HepG2 (cell line): ENCODE measurements around the gene NTRK2. TPM values are rescaled to one million over a fixed set of nuclear protein-coding genes. Genes with fewer than 3 reads are reported as not detected.

Source experiments
- ATAC-seq: fragments of 200-7000 bp; cut with Tn5 transposase; 3 replicates; pipeline ENCODE4 v1.9.1; 2020; ENCODE audit warnings: mild to moderate bottlenecking, moderate library complexity
- BruUV-seq: library from RNA; stranded (reverse); fragments of 400-500 nt; replicated peaks from 2 replicates; lab custom pipeline; 2021; lab: Mats Ljungman, UMichigan
- CTCF ChIA-PET: fragments of 300-600 bp; formaldehyde crosslinking; extraction: SDS; loops from one replicate; lab custom pipeline; 2021; ENCODE audit warnings: low total read pairs, inconsistent platforms, low intra/inter-chr PET ratio; lab: Yijun Ruan, JAX
- POLR2A ChIA-PET: fragments of 350-600 bp; sonication (Branson Sonifier 250); formaldehyde crosslinking; loops from one replicate; lab custom pipeline; 2020; ENCODE audit warnings: antibody characterized with exemption, inconsistent platforms; lab: Yijun Ruan, JAX
- DNase-seq: peaks from one replicate; pipeline ENCODE4 v3.0.0-alpha.2; 2015; ENCODE audit warnings: low spot score
- FAIRE-seq: peaks from 3 replicates; lab custom pipeline; 2011; peaks lifted over from hg19 to GRCh38; lab: Jason Lieb, UNC
- H2AFZ ChIP-seq: one replicate; pipeline ENCODE4 v1.6.1; 2011; ENCODE audit warnings: low read length, inconsistent platforms
- H3K27ac ChIP-seq: fragments of 300-600 bp; 3 replicates; pipeline ENCODE4 v1.8.0; 2011; ENCODE audit warnings: mixed run types, mild to moderate bottlenecking, mixed read lengths, low read length, inconsistent platforms; ENCODE audit not compliant: insufficient read depth; ENCODE audit errors: extremely low read length
- H3K27me3 ChIP-seq, 2 experiments: fragments of 200-600 bp in 1 of 2; 2 replicates in 1 of 2; 3 replicates in 1 of 2; pipeline versions ENCODE4 v1.6.0 to v1.8.0; 2011; ENCODE audit warnings: low read length in 2 of 2, mild to moderate bottlenecking in 2 of 2, moderate library complexity in 2 of 2, inconsistent platforms in 1 of 2; ENCODE audit not compliant: insufficient read depth in 2 of 2, control insufficient read depth in 1 of 2
- H3K36me3 ChIP-seq, 2 experiments: fragments of 200-600 bp in 1 of 2; replicated peaks in 1 of 2; 2 replicates in 1 of 2; 3 replicates in 1 of 2; pipeline versions ENCODE4 v1.5.1 to v1.8.0; 2011; ENCODE audit warnings: low read length in 2 of 2, inconsistent platforms in 1 of 2; ENCODE audit not compliant: insufficient read depth in 2 of 2, control insufficient read depth in 1 of 2
- H3K4me1 ChIP-seq: 2 replicates; pipeline ENCODE4 v1.5.1; 2012; ENCODE audit warnings: low read length, inconsistent platforms; ENCODE audit not compliant: insufficient read depth
- H3K4me2 ChIP-seq: 2 replicates; pipeline ENCODE4 v1.6.0; 2011; ENCODE audit warnings: low read depth, low read length, inconsistent platforms
- H3K4me3 ChIP-seq, 3 experiments: fragments of 200-600 bp in 1 of 3; sonication (generic), shearing (Covaris generic) in 1 of 3; replicated peaks in 1 of 3; 2 replicates each; pipeline ENCODE4 v1.5.1; 2011 to 2016; ENCODE audit warnings: low read length in 3 of 3, inconsistent platforms in 2 of 3, low read depth in 2 of 3, mild to moderate bottlenecking in 2 of 3, control low read depth in 1 of 3, mixed read lengths in 1 of 3; ENCODE audit not compliant: insufficient read depth in 1 of 3
- H3K79me2 ChIP-seq: one replicate; pipeline ENCODE4 v1.6.1; 2011; ENCODE audit warnings: low read length, inconsistent platforms; ENCODE audit not compliant: insufficient read depth
- H3K9ac ChIP-seq: 2 replicates; pipeline ENCODE4 v1.6.0; 2011; ENCODE audit warnings: mild to moderate bottlenecking, low read depth, low read length, inconsistent platforms; ENCODE audit not compliant: insufficient read depth
- H3K9me3 ChIP-seq: 2 replicates; pipeline ENCODE4 v1.5.1; 2012; ENCODE audit warnings: mild to moderate bottlenecking, low read length
- H4K20me1 ChIP-seq: 2 replicates; pipeline ENCODE4 v1.6.0; 2011; ENCODE audit warnings: inconsistent platforms, mild to moderate bottlenecking, low read length, moderate library complexity; ENCODE audit not compliant: insufficient read depth
- CCDC6 ChIP-seq: sonication (generic); formaldehyde crosslinking; IDR thresholded peaks from 2 replicates; pipeline ENCODE4 v1.8.1; 2022; ENCODE audit warnings: mild to moderate bottlenecking, missing genetic modification reagents, moderate library complexity
- KDM2A ChIP-seq: sonication (generic); formaldehyde crosslinking; IDR thresholded peaks from 2 replicates; pipeline ENCODE4 v1.4.0; 2020; ENCODE audit warnings: low read depth, missing genetic modification reagents, borderline replicate concordance
- NBN ChIP-seq: fragments of 450-650 bp; conservative IDR thresholded peaks from 2 replicates; pipeline ENCODE4 v1.6.1; 2017
- RXRA ChIP-seq: sonication (generic); formaldehyde crosslinking; IDR thresholded peaks from 2 replicates; pipeline ENCODE4 v1.5.1; 2020; ENCODE audit warnings: missing genetic modification reagents
- SATB2 ChIP-seq: sonication (generic); formaldehyde crosslinking; IDR thresholded peaks from 2 replicates; pipeline ENCODE4 v1.5.0; 2020; ENCODE audit warnings: missing genetic modification reagents
- TRIM22 ChIP-seq: fragments of 450-650 bp; IDR thresholded peaks from 2 replicates; pipeline ENCODE4 v1.6.1; 2017
- YEATS2 ChIP-seq: sonication (generic); formaldehyde crosslinking; IDR thresholded peaks from 2 replicates; pipeline ENCODE4 v1.4.0; 2020; ENCODE audit warnings: missing genetic modification reagents, borderline replicate concordance
- ZBTB37 ChIP-seq: sonication (generic); formaldehyde crosslinking; IDR thresholded peaks from 2 replicates; pipeline ENCODE4 v1.4.0; 2020; ENCODE audit warnings: mild to moderate bottlenecking, missing genetic modification reagents
- ZBTB7B ChIP-seq: sonication (generic); formaldehyde crosslinking; IDR thresholded peaks from 2 replicates; pipeline ENCODE4 v1.4.0; 2020; ENCODE audit warnings: missing genetic modification reagents
- ZFY ChIP-seq: sonication (generic); formaldehyde crosslinking; IDR thresholded peaks from 2 replicates; pipeline ENCODE4 v1.4.0; 2020; ENCODE audit warnings: missing genetic modification reagents
- ZNF124 ChIP-seq: sonication (generic); formaldehyde crosslinking; IDR thresholded peaks from 2 replicates; pipeline ENCODE4 v1.4.0; 2020; ENCODE audit warnings: missing genetic modification reagents
- ZNF18 ChIP-seq: sonication (generic); formaldehyde crosslinking; IDR thresholded peaks from 2 replicates; pipeline ENCODE4 v1.8.0; 2022; ENCODE audit warnings: mild to moderate bottlenecking, missing genetic modification reagents; ENCODE audit not compliant: insufficient replicate concordance
- ZNF253 ChIP-seq: sonication (generic); formaldehyde crosslinking; IDR thresholded peaks from 2 replicates; pipeline ENCODE4 v1.8.0; 2022; ENCODE audit warnings: mild to moderate bottlenecking, missing genetic modification reagents, borderline replicate concordance
- ZNF776 ChIP-seq: sonication (generic); formaldehyde crosslinking; IDR thresholded peaks from 2 replicates; pipeline ENCODE4 v1.4.0; 2020; ENCODE audit warnings: mild to moderate bottlenecking, missing genetic modification reagents
- WGBS: methylation state at CpG from one replicate; pipeline ENCODE4 v1.1.6; 2017; ENCODE audit warnings: low lambda C conversion rate; 5-methylcytosine and 5-hydroxymethylcytosine counted together
- in situ Hi-C: cut with HindIII; loops from 2 replicates; pipeline ENCODE4 v1.10.0; 2017; ENCODE audit warnings: low pct_unique_long_range_greater_than_20kb; ENCODE audit not compliant: extremely low pct_ligation_motif_present
- intact Hi-C: fragments of 100-400 bp; cut with micrococcal nuclease; formaldehyde crosslinking; loops from one replicate; pipeline ENCODE4 v1.10.0; 2022; ENCODE audit not compliant: unreplicated experiment
- polyA plus RNA-seq, 8 experiments: library from polyadenylated mRNA; depleted of rRNA in 3 of 8; stranded (reverse) in 7 of 8; unstranded in 1 of 8; fragments of >200 nt; fragmentation: Illumina TruSeq in 4 of 8; extraction: Trizol in 4 of 8; gene quantifications; 2 replicates each; pipeline versions ENCODE4 v1.2.1 to v1.2.3, GENCODE V29; 2011 to 2016; ENCODE audit warnings: low read depth in 4 of 8, missing spikeins in 1 of 8, mixed read lengths in 1 of 8; ENCODE audit not compliant: insufficient read depth in 1 of 8
- total RNA-seq, 5 experiments: library from RNA; depleted of rRNA; stranded (reverse); fragments of >200 nt; fragmentation: Illumina TruSeq; extraction: Trizol; gene quantifications; 2 replicates each; pipeline ENCODE4 v1.2.3, GENCODE V29; 2016; ENCODE audit warnings: low read depth in 1 of 5

The NTRK2 gene
- total and polyA plus RNA-seq, 2 of the 13 experiments (the other 11 are each of a cell fraction or from before 2014, with no cell fraction given): not detected

- H3K27me3 ChIP-seq: no peaks in the 10 kb centered on the region
- H3K4me2 ChIP-seq: no peak overlapping the region
- no peaks in the 10 kb centered on the region for H3K9me3 ChIP-seq
- H3K4me3 ChIP-seq: no peak overlapping the region
- in situ Hi-C loops (no loop called here), intact Hi-C loops (no loop called here)
- no peak overlapping the region for H2AFZ ChIP-seq
- no peaks in the 10 kb centered on the region for H4K20me1 ChIP-seq
- no peak overlapping the region for H3K27ac ChIP-seq
- CTCF ChIA-PET: no interaction called here
- TF ChIP-seq NBN: no peak
- TF ChIP-seq ZBTB37 (CRISPR knock-in tag): no peak
- TF ChIP-seq ZFY (CRISPR knock-in tag): no peak
- TF ChIP-seq CCDC6 (CRISPR knock-in tag): no peak
- no peak for TF ChIP-seq KDM2A (CRISPR knock-in tag)
- no peak for TF ChIP-seq ZNF124
- TF ChIP-seq ZNF253: no peak
- TF ChIP-seq ZNF776: no peak
- TF ChIP-seq ZNF18: no peak
- TF ChIP-seq SATB2 (CRISPR knock-in tag): no peak
- no peak for TF ChIP-seq RXRA (CRISPR knock-in tag)
- no peak for TF ChIP-seq YEATS2 (CRISPR knock-in tag)
- TF ChIP-seq TRIM22: no peak
- no peak for TF ChIP-seq ZBTB7B (CRISPR knock-in tag)
- DNase-seq (no peak), FAIRE-seq (no peak), ATAC-seq (no peak)
- H3K79me2 ChIP-seq: no peaks in the 10 kb centered on the region
- POLR2A ChIA-PET: no interaction called here
- H3K36me3 ChIP-seq: no peaks in the 10 kb centered on the region
- H3K4me1 ChIP-seq: no peaks in the 10 kb centered on the region
- H3K9ac ChIP-seq: no peak overlapping the region
- 49% methylated on average over 2 of the region's 2 CpGs for WGBS
- no TSS peak for BruUV-seq
Observed at GRCh38 chr9:85036496-85036895, 367.0 kb downstream of the NTRK2 start.
